K562 (cell line): Measurements from ENCODE around the gene ZBTB9. TPM values are rescaled to one million over a fixed set of nuclear protein-coding genes. Genes with fewer than 3 reads are reported as not detected.

Experiments
- ATAC-seq: fragments of 200-7000 bp; cut with Tn5 transposase; 3 replicates; pipeline ENCODE4 v1.9.1; 2020; ENCODE audit warnings: moderate library complexity
- BruUV-seq: library from RNA; stranded (reverse); fragments of 400-500 nt; replicated peaks from 2 replicates; lab custom pipeline; 2021; lab: Mats Ljungman, UMichigan
- CTCF ChIA-PET: fragments of 300-600 bp; formaldehyde crosslinking; extraction: SDS; loops from one replicate; lab custom pipeline; 2021; ENCODE audit warnings: low intra/inter-chr PET ratio; lab: Yijun Ruan, JAX
- POLR2A ChIA-PET: fragments of 300-600, 350-650 bp; sonication (Branson Sonifier 250); formaldehyde crosslinking; extraction: SDS; loops from one replicate; lab custom pipeline; 2021; ENCODE audit warnings: antibody characterized with exemption, inconsistent platforms; lab: Yijun Ruan, JAX
- DNase-seq, 4 experiments: peaks; one replicate each; pipeline versions ENCODE4 v3.0.0 to v3.0.0-alpha.2; 2011 to 2018; ENCODE audit warnings: low spot score in 3 of 4, mixed read lengths in 3 of 4; ENCODE audit errors: extremely low read depth in 1 of 4
- FAIRE-seq: peaks from 2 replicates; lab custom pipeline; 2011; peaks lifted over from hg19 to GRCh38; lab: Jason Lieb, UNC
- H2AFZ ChIP-seq: 2 replicates; pipeline ENCODE4 v1.6.0; 2011; ENCODE audit warnings: low read depth, low read length, control low read depth, inconsistent platforms
- H3K27ac ChIP-seq: fragments of 200-600 bp; 3 replicates; pipeline ENCODE4 v1.8.0; 2011; ENCODE audit warnings: low read depth, mild to moderate bottlenecking, control low read depth, inconsistent platforms, low read length, moderate library complexity, mixed read lengths; ENCODE audit errors: extremely low read depth
- H3K27me3 ChIP-seq, 2 experiments: fragments of 300-600 bp in 1 of 2; 2 replicates in 1 of 2; 3 replicates in 1 of 2; pipeline versions ENCODE4 v1.6.0 to v1.8.0; 2011; ENCODE audit warnings: inconsistent platforms in 2 of 2, low read length in 2 of 2, mild to moderate bottlenecking in 1 of 2, mixed read lengths in 1 of 2, moderate library complexity in 1 of 2; ENCODE audit not compliant: control insufficient read depth in 2 of 2, insufficient read depth in 2 of 2
- H3K36me3 ChIP-seq: fragments of 300-600 bp; 3 replicates; pipeline ENCODE4 v1.8.0; 2011; ENCODE audit warnings: mild to moderate bottlenecking, low read length, inconsistent platforms; ENCODE audit not compliant: control insufficient read depth, insufficient read depth
- H3K4me1 ChIP-seq, 2 experiments: fragments of 200-600 bp in 1 of 2; replicated peaks in 1 of 2; 2 replicates in 1 of 2; 3 replicates in 1 of 2; pipeline versions ENCODE4 v1.5.1 to v1.8.0; 2011; ENCODE audit warnings: inconsistent platforms in 2 of 2, low read length in 2 of 2, mild to moderate bottlenecking in 1 of 2, mixed read lengths in 1 of 2, moderate library complexity in 1 of 2; ENCODE audit not compliant: control insufficient read depth in 2 of 2, insufficient read depth in 2 of 2
- H3K4me2 ChIP-seq: 2 replicates; pipeline ENCODE4 v1.6.1; 2011; ENCODE audit warnings: low read length, control low read depth, inconsistent platforms, mixed read lengths; ENCODE audit not compliant: insufficient read depth
- H3K4me3 ChIP-seq: fragments of 200-600 bp; sonication (generic), shearing (Covaris generic); 2 replicates; pipeline ENCODE4 v1.5.1; 2016; ENCODE audit warnings: control low read depth, inconsistent platforms
- H3K79me2 ChIP-seq: fragments of 200-600 bp; 3 replicates; pipeline ENCODE4 v1.8.0; 2011; ENCODE audit warnings: low read length, inconsistent platforms; ENCODE audit not compliant: control insufficient read depth, insufficient read depth
- H3K9ac ChIP-seq, 2 experiments: 2 replicates each; pipeline versions ENCODE4 v1.6.0 to v1.6.1; 2011; ENCODE audit warnings: low read depth in 2 of 2, low read length in 2 of 2, control low read depth in 1 of 2, inconsistent platforms in 1 of 2, mild to moderate bottlenecking in 1 of 2, mixed read lengths in 1 of 2; ENCODE audit not compliant: insufficient read depth in 1 of 2
- H3K9me1 ChIP-seq: one replicate; pipeline ENCODE4 v1.6.0; 2011; ENCODE audit warnings: inconsistent platforms, mild to moderate bottlenecking, low read length, moderate library complexity; ENCODE audit not compliant: control insufficient read depth, insufficient read depth
- H3K9me3 ChIP-seq: replicated peaks from 2 replicates; pipeline ENCODE4 v1.5.1; 2011; ENCODE audit warnings: low read depth, low read length, inconsistent platforms; ENCODE audit not compliant: control insufficient read depth, insufficient read depth
- H4K20me1 ChIP-seq: replicated peaks from 2 replicates; pipeline ENCODE4 v1.6.1; 2011; ENCODE audit warnings: low read length, inconsistent platforms, mixed read lengths; ENCODE audit not compliant: control insufficient read depth, insufficient read depth
- CBX3 ChIP-seq, 2 experiments: IDR thresholded peaks; 1 replicate in 1 of 2; 2 replicates in 1 of 2; pipeline ENCODE4 v1.6.1; 2012; ENCODE audit warnings: inconsistent platforms in 2 of 2, low read length in 2 of 2, borderline replicate concordance in 1 of 2, control low read depth in 1 of 2
- CCAR2 ChIP-seq: fragments of 200-400 bp; formaldehyde crosslinking; IDR thresholded peaks from 2 replicates; pipeline ENCODE4 v1.6.1; 2017; ENCODE audit warnings: mild to moderate bottlenecking, low read depth, low read length
- NFIX ChIP-seq: fragments of 250-450 bp; sonication (Bioruptor Pico); IDR thresholded peaks from 2 replicates; pipeline ENCODE4 v1.4.0; 2020; ENCODE audit warnings: low read depth, mild to moderate bottlenecking, moderate library complexity
- POLR2G ChIP-seq: fragments of 200-400 bp; formaldehyde crosslinking; IDR thresholded peaks from 2 replicates; pipeline ENCODE4 v1.6.1; 2017; ENCODE audit warnings: low read depth, mild to moderate bottlenecking, antibody characterized with exemption, low read length, moderate library complexity
- RBM22 ChIP-seq: fragments of 200-400 bp; formaldehyde crosslinking; IDR thresholded peaks from 2 replicates; pipeline ENCODE4 v1.6.1; 2018; ENCODE audit warnings: low read length, low read depth; ENCODE audit not compliant: poor library complexity, severe bottlenecking
- ZNF41 ChIP-seq: fragments of 250-450 bp; sonication (Bioruptor Pico); conservative IDR thresholded peaks from 2 replicates; pipeline ENCODE4 v1.4.0; 2020; ENCODE audit warnings: mild to moderate bottlenecking
- WGBS: fragments of 100-300 bp; shearing (Covaris generic); methylation state at CpG from one replicate; pipeline ENCODE4 v1.1.6; 2016; ENCODE audit warnings: low coverage, mixed read lengths; ENCODE audit not compliant: insufficient coverage; ENCODE audit errors: missing lambda C conversion rate; 5-methylcytosine and 5-hydroxymethylcytosine counted together
- in situ Hi-C: fragments of 300-500 bp; cut with MboI; formaldehyde crosslinking; loops from 4 replicates; pipeline ENCODE4 v1.15.0; 2018; ENCODE audit warnings: inconsistent platforms, mixed read lengths
- intact Hi-C: fragments of 100-400 bp; cut with micrococcal nuclease; formaldehyde crosslinking; loops from 2 replicates; pipeline ENCODE4 v1.14.2; 2022
- polyA plus RNA-seq, 8 experiments: library from polyadenylated mRNA; depleted of rRNA in 4 of 8; stranded (reverse) in 5 of 8; unstranded in 3 of 8; fragments of >200 nt; fragmentation: Nextera tagmentation in 2 of 8; fragmentation: Illumina TruSeq in 1 of 8; extraction: Ambion mirVana in 2 of 8; extraction: Trizol in 1 of 8; gene quantifications; 2 replicates each; pipeline versions ENCODE4 v1.2.1 to v1.2.3, GENCODE V29; 2011 to 2014; ENCODE audit warnings: inconsistent platforms in 1 of 8, missing spikeins in 1 of 8
- total RNA-seq, 7 experiments: library from RNA; depleted of rRNA in 6 of 7; stranded (reverse); fragments of >200 nt in 6 of 7; fragmentation: Illumina TruSeq in 2 of 7; extraction: Trizol in 2 of 7; gene quantifications; 2 replicates each; pipeline versions ENCODE4 v1.2.1 to v1.2.3, GENCODE V29; 2011 to 2021; ENCODE audit warnings: low replicate concordance in 1 of 7
- TF ChIP-seq, protein P1 (sequence below): IDR thresholded peaks from 2 replicates; pipeline ENCODE4 v1.6.1; 2016; ENCODE audit warnings: missing genetic modification characterization, missing compliant biosample characterization
- TF ChIP-seq, protein P2 (sequence below): fragments of 250-450 bp; sonication (Bioruptor Pico); IDR thresholded peaks from 2 replicates; pipeline ENCODE4 v1.5.0; 2020; ENCODE audit warnings: mild to moderate bottlenecking, borderline replicate concordance
- TF ChIP-seq, protein P3 (sequence below): fragments of 450-650 bp; IDR thresholded peaks from 2 replicates; pipeline ENCODE4 v1.6.1; 2018; ENCODE audit warnings: mild to moderate bottlenecking, low read depth; ENCODE audit not compliant: partially characterized antibody
- TF ChIP-seq, protein P4 (sequence below): IDR thresholded peaks from 2 replicates; pipeline ENCODE4 v1.6.1; 2014; ENCODE audit warnings: antibody characterized with exemption

The ZBTB9 gene
- total and polyA plus RNA-seq, 9 of the 15 experiments (the other 6 are each of a cell fraction or from before 2014, with no cell fraction given), result 1.9 to 19.5 (median 10.4) TPM

DNA sequence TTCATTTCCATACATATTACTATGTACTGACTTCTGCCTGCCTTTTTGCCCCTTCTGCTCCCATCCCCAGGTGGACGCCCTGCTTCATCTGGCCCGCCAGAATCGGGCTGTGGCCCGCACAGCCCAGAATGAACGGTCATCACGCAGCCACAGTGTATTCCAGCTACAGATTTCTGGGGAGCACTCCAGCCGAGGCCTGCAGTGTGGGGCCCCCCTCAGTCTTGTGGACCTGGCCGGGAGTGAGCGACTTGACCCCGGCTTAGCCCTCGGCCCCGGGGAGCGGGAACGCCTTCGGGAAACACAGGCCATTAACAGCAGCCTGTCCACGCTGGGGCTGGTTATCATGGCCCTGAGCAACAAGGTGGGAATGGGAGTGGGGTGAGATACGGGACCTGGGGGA lies 48.2 kb upstream of the ZBTB9 start:
- ChIA-PET CTCF (interaction anchor here (2.7 kb wide), 1 partner anchor 127 kb away, joined by 64 read pairs; the partner anchor contains the start of gene B3GALT4), POLR2A (interaction anchor here (0.5 to 2.0 kb wide), 4 partner anchors 10 to 134 kb away, joined by 3 to 8 read pairs (median 6); partner anchors contain the start of genes RGL2, RPS18 and VPS52)
- no peaks in the 10 kb centered on the region for H3K9me1 ChIP-seq
- BruUV-seq, result no TSS peak
- no peak overlapping the region for H2AFZ ChIP-seq
- no peak overlapping the region for H3K27ac ChIP-seq
- TF ChIP-seq, protein P1, sequence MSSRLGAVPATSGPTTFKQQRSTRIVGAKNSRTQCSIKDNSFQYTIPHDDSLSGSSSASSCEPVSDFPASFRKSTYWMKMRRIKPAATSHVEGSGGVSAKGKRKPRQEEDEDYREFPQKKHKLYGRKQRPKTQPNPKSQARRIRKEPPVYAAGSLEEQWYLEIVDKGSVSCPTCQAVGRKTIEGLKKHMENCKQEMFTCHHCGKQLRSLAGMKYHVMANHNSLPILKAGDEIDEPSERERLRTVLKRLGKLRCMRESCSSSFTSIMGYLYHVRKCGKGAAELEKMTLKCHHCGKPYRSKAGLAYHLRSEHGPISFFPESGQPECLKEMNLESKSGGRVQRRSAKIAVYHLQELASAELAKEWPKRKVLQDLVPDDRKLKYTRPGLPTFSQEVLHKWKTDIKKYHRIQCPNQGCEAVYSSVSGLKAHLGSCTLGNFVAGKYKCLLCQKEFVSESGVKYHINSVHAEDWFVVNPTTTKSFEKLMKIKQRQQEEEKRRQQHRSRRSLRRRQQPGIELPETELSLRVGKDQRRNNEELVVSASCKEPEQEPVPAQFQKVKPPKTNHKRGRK (tag), result no peak
- TF ChIP-seq CCAR2, result no peak
- TF ChIP-seq RBM22, result peak; percentile 67
- TF ChIP-seq POLR2G, result peak; percentile 71
- TF ChIP-seq, protein P2, sequence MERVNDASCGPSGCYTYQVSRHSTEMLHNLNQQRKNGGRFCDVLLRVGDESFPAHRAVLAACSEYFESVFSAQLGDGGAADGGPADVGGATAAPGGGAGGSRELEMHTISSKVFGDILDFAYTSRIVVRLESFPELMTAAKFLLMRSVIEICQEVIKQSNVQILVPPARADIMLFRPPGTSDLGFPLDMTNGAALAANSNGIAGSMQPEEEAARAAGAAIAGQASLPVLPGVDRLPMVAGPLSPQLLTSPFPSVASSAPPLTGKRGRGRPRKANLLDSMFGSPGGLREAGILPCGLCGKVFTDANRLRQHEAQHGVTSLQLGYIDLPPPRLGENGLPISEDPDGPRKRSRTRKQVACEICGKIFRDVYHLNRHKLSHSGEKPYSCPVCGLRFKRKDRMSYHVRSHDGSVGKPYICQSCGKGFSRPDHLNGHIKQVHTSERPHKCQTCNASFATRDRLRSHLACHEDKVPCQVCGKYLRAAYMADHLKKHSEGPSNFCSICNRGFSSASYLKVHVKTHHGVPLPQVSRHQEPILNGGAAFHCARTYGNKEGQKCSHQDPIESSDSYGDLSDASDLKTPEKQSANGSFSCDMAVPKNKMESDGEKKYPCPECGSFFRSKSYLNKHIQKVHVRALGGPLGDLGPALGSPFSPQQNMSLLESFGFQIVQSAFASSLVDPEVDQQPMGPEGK (CRISPR knock-in tag), result no peak
- no peak for TF ChIP-seq NFIX (CRISPR knock-in tag)
- TF ChIP-seq, protein P3, sequence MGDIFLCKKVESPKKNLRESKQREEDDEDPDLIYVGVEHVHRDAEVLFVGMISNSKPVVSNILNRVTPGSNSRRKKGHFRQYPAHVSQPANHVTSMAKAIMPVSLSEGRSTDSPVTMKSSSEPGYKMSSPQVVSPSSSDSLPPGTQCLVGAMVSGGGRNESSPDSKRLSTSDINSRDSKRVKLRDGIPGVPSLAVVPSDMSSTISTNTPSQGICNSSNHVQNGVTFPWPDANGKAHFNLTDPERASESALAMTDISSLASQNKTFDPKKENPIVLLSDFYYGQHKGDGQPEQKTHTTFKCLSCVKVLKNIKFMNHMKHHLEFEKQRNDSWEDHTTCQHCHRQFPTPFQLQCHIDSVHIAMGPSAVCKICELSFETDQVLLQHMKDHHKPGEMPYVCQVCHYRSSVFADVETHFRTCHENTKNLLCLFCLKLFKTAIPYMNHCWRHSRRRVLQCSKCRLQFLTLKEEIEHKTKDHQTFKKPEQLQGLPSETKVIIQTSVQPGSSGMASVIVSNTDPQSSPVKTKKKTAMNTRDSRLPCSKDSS, result no peak
- TF ChIP-seq ZNF41 (CRISPR knock-in tag), result no peak
- TF ChIP-seq CBX3 (IDR thresholded peaks at IDR 0.05; ENCODE audit: borderline replicate concordance in 1 of 2, low read length in 2 of 2), result no peak
- TF ChIP-seq, protein P4, sequence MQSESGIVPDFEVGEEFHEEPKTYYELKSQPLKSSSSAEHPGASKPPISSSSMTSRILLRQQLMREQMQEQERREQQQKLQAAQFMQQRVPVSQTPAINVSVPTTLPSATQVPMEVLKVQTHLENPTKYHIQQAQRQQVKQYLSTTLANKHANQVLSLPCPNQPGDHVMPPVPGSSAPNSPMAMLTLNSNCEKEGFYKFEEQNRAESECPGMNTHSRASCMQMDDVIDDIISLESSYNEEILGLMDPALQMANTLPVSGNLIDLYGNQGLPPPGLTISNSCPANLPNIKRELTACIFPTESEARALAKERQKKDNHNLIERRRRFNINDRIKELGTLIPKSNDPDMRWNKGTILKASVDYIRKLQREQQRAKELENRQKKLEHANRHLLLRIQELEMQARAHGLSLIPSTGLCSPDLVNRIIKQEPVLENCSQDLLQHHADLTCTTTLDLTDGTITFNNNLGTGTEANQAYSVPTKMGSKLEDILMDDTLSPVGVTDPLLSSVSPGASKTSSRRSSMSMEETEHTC, result no peak
- H3K36me3 ChIP-seq, result peaks cover 81% of the 10 kb centered on the region
- peaks cover 3% of the 10 kb centered on the region for H3K79me2 ChIP-seq
- WGBS, result 93% methylated on average over 11 of the region's 17 CpGs
- H3K4me2 ChIP-seq, result no peak overlapping the region
- no peak for DNase-seq
- no peak for ATAC-seq
- H3K4me3 ChIP-seq, result no peak overlapping the region
- peak overlapping the region in 1 of 2 experiments; percentile 39; a peak in 2 of 4 replicates for H3K9ac ChIP-seq
- H4K20me1 ChIP-seq, result peaks cover 2% of the 10 kb centered on the region; the same call in 1 of the 2 replicates
- H3K27me3 ChIP-seq, result no peaks in the 10 kb centered on the region
- in situ Hi-C loops, result loop anchor here (10.0 kb wide), 1 partner anchor 131 kb away; the partner anchor contains the start of genes B3GALT4, RPS18 and VPS52
- no peak for FAIRE-seq
- intact Hi-C loops, result no loop called here
- no peaks in the 10 kb centered on the region for H3K9me3 ChIP-seq
- peaks cover 9 to 12% of the 10 kb centered on the region in 2 experiments; a peak in 4 of 5 replicates for H3K4me1 ChIP-seq
